ENCODE measurements around the gene WNT9A.

DNA sequence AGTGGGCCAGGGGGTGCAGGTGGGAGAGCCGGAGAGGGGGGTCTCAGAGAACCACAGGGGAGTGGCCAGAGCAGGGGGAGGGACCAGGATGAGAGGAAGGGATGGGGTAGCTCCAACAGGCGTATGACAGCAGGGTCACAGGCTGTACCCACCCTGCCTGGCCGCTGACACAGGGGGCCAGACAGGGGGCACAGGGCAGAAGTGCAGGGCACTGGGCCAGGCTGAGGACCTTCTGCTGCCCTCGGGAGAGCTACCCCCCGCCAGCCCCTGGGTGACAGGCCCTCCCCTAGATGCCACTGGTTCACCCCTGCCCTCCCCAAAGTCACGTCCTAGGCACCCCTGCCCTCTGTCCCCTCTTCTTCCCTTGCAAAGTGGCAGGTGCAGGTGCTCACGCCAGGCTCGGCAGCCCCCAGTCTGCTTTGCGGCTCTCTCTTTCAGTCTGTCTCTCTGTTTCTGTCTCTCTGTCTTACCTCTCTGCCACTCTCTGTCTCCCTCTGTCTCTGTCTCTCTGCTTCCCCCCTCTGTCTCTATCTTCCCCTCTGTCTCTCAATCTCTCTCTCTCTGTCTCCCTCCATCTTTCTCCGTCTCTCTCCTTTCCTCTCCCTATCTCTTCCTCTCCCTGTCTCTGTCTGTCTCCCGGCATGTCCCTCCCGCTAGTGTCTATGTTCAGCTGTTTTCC is 48.5 kb downstream of the WNT9A start:
- TF ChIP-seq, protein P1, sequence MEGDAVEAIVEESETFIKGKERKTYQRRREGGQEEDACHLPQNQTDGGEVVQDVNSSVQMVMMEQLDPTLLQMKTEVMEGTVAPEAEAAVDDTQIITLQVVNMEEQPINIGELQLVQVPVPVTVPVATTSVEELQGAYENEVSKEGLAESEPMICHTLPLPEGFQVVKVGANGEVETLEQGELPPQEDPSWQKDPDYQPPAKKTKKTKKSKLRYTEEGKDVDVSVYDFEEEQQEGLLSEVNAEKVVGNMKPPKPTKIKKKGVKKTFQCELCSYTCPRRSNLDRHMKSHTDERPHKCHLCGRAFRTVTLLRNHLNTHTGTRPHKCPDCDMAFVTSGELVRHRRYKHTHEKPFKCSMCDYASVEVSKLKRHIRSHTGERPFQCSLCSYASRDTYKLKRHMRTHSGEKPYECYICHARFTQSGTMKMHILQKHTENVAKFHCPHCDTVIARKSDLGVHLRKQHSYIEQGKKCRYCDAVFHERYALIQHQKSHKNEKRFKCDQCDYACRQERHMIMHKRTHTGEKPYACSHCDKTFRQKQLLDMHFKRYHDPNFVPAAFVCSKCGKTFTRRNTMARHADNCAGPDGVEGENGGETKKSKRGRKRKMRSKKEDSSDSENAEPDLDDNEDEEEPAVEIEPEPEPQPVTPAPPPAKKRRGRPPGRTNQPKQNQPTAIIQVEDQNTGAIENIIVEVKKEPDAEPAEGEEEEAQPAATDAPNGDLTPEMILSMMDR (IDR thresholded peaks at IDR 0.05) = no peak
- TF ChIP-seq POLR2A (IDR thresholded peaks at IDR 0.05) = no peak

All from right lobe of liver (tissue), 4 donors.